GM18907 (cell line): ENCODE data around the gene SLC35F4.

ENCODE experiments used
- ATAC-seq: cut with Tn5 transposase; IDR thresholded peaks from one replicate; pipeline ENCODE4 v1.9.1; 2021; ENCODE audit warnings: mild to moderate bottlenecking, moderate library complexity; ENCODE audit not compliant: unreplicated experiment

The SLC35F4 gene

DNA sequence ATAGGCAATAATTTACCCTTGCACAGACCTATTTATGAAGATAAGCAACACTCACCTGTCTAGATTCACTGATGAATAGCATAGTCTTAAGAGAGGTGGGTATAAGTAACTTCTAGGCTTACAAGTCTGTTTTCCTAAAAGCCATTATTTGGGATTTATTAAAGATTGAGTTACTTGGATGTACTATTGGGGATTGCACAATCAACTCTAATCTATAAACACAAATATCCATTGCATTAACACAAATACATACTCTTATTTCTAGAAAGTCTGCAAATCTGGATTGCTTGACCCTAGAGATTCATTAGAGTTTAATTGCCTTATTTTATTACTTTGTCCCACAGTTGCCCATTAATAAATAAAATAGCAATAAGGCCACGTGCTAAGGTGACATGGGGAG, 224.1 kb downstream of the SLC35F4 start:
- ATAC-seq = no peak

DNA sequence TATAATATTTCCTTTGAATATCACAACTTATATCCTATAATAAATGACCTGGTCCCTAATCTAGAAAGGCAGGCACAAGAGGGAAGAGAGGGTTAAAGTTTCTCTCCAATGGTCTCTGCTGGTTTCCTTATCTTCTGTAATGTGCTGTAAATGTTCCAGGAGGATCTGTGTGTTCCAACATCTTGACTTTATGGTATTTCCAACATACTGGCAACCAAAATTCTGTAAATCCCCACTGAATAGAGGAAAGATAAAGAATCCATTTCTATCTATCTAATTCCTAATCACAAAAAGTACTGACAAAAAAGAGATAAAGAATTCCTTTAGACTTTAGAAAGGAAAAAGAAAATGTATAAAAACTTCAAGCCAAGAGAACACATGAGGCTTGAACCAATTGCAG, 225.9 kb downstream of the SLC35F4 start:
- ATAC-seq = no peak

DNA sequence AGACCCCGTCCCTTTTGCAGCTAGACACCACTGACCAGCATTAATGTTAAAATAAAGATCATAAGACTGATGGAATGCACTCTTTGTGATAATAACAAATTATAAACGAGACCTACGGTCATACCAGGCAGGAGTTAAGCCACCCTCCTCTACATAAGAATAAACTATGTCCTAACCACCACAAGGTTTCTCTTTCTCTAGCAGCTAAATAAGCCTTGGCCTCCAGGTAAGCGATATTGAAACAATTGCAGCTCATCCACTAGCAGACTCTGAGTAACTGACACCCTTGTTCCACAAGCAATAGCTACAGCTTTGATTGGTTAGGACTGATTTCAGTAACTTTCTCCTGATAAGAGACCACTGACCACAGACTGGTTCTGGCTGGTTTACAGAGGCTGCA, 228.0 kb downstream of the SLC35F4 start:
- no peak for ATAC-seq

DNA sequence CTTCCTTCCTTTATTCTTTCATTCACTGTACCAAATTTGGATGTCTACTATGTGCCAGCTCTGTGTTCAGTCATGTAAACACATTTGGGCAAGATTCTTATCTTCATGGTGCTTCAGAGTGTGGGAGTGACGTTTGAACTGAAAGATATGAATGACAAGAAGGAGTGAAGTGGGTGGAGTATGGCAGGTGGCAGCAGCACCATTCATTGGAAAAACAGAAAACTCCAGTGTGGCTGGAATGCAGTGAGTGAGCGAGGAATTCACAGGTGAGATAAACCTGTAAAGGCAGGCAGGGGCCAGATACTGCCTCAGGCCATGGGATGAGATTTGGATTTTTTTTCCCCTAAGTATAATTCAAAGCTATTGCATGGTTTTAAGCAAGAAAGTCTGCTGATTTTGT, 231.6 kb downstream of the SLC35F4 start:
- ATAC-seq = no peak

DNA sequence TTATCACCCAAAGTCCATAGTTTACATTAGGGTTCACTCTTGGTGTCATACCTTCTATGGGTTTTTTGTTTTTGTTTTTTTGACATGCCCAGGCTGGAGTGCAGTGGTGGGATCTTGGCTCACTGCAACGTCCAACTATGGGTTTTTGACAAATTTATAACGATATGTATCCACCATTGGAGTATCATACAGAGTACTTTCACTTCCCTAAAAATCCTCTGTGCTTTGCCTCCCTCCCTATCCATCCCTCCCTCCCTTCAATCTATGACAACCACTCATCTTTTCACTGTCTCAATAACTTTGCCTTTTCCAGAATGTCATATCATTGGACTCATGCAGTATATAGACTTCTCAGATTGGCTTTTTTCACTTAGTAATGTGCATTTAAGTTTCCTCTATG, 233.2 kb downstream of the SLC35F4 start:
- ATAC-seq = no peak

DNA sequence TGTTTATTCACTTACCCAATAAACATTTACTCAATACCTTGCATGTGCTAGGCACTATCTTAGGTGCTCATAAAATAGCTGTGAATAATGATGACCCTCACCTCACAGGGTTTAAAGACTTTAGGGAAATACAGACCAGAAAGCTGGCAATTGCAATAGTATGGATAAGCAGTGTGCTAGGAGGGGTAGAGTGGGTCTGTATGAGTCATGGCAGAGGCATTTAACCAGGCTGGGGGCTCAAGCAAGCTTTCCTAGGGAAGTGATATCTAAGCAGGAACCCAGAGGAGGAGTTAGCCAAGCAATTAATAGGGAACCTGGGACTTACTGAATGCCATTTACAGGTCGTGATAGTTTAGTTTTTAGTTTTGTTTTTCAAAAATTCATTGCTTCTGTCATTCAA, 248.4 kb downstream of the SLC35F4 start:
- ATAC-seq = no peak

DNA sequence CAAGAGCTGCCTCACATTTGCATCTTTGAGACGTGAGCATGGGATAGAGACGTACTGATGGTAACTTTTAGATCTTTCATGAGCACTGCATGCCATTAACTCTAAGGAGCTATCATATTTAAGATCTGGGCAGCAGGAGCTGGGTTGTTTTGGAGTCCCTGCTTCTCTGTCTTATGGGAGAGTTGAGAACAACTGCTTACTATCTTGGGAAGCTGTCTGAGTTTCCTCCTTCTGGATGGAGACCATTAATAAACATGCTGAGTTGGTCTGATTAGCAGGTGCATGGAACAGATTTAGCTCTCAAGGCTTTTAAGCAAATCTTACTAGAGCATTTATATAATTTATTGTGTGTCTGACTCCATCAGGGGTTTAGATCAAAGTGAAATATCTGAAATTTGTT, 252.9 kb downstream of the SLC35F4 start:
- ATAC-seq = no peak

DNA sequence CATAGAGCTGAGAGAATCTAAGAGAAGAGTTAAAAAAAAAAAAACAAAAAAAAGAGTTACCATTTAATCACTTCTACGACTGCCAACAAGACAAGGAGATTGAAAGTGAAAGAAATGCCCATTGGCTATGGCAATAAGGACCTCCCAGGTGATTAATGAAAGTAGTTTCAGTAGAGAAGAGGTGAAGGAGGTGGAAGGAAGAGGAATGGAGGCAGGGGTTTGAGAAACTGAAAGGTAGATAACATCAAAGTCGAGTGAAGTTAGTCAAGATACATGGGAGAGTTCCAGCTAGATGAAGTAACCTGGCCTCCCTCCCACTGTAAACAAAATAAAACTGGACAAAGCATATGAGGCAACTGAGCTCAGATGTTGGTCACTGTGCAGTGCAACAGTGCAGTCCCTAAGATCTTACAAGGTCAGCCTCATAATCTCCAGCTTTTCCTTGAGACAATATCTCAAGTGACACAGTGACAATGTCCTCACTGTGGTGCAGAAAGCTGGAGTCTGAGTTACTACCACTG, 254.3 kb downstream of the SLC35F4 start:
- no peak for ATAC-seq

DNA sequence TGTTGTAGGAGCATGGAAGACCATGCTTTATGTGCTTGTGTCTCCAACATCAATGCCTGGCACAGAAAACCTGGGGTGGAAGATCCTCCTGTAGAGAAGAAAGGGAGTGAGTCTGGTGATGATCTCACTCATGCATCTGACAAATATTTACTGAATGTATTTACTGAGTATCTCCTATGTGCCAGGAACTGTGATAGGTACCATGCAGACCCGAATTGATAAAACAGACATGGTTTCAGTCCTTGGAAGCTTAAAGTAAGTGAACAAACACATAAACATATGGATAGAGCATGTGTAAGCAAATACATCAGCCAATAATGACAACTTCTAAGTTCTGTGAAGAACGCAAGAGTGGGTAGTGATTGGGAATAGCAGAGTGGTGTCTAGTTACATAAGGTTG, 255.3 kb downstream of the SLC35F4 start:
- no peak for ATAC-seq

DNA sequence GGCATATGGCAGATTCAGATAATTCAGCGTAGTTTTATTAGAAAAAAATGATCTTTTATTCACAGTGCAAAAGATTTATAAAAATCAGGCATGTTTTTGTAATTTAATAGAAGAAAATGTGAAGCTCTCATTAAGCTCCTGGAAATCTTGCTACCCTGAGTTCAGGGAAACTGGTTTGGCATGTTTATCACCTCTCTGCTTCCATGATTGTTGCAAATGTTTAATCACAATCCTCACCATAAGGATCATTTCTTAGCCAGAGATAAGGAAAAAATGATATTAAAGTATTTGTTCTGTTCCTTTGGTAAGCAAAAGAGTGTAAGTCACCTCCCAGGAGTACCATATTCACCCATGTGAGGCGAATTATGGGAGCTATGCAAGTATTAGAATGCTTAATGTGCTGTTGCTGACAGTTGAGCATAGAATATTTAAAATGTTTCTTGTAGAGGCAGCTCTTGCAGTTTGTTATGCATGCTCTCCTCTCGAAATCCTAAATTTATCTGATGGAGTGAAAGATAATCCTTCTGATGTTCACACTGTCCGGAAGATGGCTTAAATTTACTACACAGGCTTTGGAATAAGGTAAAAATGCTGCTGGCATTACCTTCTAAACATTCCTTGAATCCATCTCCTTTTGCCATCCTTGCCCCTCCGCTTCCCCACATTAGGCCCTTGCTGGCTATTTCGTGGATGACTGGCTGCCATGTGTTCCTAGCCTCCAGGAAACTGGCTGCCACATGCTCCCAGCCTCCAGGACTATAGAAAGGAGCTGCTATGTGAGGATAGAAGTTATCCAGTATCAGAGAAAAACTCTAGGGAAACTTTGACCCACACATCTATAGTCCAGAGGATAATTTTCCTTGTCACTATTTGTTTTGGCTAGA, 256.5 kb downstream of the SLC35F4 start:
- ATAC-seq = no peak

DNA sequence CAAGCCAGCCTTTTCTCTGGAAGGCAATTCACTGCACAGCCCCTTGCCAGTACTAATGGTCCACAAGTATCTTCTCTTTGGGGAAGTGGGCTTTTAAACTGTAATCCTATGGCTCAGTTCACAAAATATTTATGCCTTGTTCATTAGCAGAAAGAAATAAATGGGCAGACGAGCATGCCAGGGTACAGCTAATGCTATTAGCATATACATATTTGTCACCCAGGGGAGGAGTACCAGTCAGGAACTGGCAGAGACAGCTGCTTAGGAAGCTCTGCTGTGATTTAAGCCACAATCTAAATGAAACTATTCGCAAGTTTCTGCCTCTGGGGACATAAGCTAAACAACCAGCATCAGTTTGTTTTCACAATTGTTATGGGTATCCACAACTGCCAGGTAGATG, 258.8 kb downstream of the SLC35F4 start:
- no peak for ATAC-seq

DNA sequence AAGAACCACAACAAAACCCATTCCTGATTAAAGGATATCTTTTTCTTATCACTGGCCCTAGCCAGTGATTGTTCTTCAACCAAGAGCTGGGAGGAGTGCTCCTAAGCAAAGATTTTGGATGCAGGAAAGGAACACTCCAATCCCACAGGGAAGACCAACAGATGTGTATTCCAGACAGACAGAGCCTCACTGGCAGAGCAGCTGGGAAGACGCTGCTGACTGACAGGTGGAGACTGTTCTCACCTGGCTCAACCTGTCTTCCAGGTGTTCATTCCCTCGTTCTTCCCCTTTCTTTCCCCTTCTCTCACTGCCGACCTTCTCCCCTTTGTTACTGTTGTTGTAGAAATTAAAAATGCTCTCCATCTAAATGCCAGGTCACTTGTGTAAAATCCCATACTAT, 282.5 kb downstream of the SLC35F4 start:
- no peak for ATAC-seq

DNA sequence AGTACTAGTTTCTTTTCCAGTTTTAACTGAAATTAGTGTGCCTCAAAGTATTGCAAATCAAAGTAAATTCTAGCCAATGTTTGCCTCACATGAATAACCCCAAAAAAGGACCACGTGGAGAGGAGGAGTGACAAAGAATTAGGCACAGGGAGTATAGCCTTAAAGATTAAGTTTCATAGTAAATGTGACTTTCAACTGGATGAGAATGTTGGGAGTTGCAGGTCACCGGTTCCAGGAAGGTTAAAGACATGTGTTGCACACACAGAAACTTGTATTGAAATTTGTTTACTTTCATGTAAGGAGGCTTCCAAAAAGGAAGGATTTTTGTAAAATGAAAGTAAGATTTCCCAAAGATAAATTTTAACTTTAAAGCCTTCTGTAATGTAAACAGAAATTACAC, 283.1 kb downstream of the SLC35F4 start:
- ATAC-seq = no peak

DNA sequence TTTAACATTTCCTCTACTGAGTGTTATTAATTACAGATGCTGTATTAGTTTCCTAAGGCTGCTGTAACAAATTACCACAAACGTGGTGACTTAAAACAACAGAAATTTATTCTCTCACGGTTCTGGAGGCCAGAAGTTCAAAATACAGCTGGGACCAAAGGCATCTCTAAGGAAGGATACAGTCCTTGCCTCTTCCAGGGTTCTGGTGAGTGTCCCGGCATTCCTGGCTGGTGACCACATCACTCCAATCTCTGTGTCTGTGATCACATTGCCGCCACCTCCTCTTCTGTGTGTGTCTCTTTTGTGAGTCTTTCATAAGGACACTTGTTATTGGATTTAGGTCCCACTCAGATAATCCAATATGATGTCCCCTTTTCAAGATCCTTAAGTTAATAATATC, 287.1 kb downstream of the SLC35F4 start:
- no peak for ATAC-seq

DNA sequence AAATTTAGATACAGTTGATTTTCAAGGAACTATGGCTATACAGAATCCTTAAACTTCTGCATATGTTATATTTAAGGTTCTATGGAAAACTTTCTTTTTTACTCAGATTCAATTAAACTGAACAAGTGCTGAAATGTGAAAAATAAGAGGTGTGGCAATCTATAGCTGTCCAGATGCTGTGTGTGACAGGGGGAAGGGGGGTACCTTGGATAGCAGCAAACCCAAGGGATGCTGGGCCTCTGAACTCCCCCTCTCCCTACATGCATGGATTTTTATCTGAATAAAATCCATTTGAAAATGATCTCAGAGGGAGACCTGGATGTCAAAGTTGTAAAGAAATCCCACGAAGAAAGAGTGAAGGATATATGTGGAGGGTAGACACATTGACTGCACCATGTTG, 289.4 kb downstream of the SLC35F4 start:
- ATAC-seq = no peak

DNA sequence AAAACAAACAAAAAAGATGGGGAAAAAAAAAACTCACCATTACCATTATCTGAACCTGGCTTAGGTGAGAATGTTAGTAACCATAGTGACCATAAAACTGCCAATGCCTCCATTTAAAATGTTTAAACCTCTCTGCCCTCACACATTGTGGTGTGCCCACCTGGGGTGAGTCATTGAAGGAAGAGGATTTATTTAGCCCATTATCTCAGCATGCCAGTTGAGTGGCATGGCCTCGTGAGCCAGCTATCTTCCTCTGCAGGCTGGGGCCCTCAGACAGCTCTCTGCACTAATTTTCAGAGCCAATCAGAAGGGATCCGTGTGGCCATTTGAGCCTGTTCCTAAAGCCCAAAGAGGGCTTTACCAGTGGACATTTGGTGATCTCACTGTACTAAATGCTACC, 290.4 kb downstream of the SLC35F4 start:
- no peak for ATAC-seq

DNA sequence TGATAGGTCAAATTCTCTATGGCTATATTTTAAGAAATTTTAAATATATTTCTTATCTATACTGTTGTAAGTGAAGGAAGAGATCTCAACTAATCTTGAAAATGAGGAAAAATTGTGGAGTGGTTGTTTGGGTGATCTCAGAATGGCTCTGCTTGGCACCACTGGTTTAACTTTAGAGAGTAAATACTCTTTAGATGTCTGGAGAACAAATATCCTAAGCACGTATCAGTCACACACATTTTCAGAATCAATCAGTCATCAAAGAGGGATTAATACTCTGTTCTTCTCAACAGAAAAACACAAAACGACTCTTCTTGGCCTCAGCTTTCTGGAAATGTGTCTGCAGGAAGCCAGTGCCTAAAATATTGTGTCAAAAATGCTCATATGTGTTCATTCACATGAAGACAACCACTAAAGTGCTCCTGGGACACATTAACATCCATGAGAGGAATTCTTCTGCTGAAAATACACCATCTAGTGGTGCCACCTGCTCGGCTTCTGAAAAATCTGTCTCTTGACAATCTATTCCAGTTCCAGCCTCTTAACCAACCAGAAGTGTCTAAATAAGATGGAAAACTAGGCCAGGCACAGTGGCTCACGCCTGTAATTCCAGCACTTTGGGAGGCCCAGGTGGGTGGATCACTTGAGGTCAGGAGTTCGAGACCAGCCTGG, 291.1 kb downstream of the SLC35F4 start:
- ATAC-seq = no peak

DNA sequence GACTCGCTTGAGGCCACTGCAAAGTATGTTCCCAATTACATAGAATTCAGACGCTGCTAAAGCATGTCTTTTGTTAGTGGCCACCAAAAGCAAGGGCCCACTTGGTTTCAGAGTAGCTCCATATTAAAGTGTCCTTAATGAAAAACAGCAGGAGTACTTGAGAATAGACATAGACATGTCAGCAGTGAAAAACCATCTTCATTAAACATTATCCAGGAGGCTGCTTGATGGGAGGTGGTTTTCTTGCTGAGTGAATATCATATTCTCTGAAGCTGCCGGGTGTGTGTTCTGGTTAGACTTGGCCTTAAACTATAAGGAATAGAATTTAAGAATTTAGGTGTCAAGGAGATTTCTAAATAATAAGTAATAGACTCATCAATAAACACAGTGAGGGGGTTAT, 292.7 kb downstream of the SLC35F4 start:
- peak; percentile 59 for ATAC-seq

DNA sequence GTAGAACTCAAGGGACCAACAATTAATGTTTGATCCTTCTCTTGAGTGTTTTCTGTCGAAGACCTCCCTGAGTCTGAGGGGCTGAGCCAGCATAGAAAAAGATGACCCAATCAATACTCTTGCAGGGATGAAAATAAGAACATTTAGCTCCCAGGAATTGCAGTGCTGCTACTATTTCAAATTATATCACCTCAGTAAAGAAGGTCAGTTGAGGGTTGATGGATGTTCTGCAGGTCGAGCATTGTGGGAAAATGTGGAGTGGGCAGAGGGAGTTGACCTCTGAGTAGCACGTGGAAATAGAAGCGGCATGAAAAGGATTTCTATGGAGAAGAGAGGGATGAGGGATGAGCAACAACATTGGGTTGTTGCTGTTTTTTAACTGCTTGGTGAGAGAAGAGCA, 297.3 kb downstream of the SLC35F4 start:
- ATAC-seq = no peak

DNA sequence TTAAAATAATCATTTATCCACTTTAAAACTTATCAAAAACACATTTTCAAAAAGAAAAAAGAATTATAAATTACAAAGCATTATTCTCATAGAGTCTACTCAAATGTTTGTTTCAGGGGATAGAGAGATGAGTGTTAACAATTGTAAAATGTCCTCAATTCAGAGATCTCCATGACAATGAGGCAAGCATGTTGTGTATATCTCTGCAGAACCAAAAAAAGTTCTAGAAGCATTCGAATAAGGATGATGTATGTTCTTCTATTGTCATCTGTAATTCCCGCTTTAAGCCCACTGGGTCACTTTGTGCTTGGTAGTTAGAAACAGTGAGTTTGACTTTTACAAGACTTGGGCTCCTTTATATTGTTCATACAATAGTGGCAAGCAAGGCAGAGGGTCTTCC, 298.7 kb downstream of the SLC35F4 start:
- no peak for ATAC-seq

DNA sequence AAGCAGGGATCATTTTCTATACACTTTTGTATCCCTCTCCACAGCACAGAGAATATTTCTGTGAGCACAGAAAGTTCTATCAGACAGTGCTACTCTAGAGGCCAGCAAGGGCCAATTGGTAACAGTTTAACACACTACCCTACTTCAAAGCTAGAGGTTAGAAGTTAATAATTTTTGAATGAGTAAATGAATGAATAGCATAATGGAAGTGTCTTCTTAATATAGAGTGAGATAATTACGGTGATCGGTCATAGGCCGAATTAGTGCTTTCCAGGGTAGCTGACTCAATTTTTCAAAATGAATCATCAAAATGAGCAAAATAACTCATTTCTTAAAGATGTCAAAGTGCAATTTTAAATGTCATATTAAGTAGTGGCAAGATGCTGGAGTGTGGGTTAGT, 305.2 kb downstream of the SLC35F4 start:
- ATAC-seq = peak; percentile 93

DNA sequence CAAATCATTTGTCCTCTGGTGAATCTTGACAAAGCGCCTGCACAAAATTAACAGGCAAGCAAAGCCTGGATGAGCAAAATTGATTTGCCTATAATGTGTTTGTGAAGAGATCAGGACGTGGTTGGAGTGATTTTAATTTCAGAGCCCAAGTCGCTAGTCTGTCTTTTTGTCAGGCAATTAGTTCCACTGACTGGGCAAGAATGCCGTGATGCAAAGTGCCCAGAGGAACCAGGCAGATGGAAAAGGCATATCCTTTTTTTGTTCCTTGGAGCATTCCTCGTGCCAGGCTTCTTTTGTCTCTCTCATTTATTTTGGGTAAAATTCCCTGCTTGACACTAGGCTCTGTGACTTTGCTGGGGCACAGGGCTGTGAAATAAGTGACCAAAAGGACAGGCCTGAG, 306.3 kb downstream of the SLC35F4 start:
- no peak for ATAC-seq
